ENCODE data around the gene FBXW8. TPM values are rescaled to one million over a fixed set of nuclear protein-coding genes. Genes with fewer than 3 reads are reported as not detected.

Gene FBXW8
- total RNA-seq, 1 donor from 2014 or later, result 16.4 TPM

- H3K27ac ChIP-seq, result no peak overlapping the region
- no peaks in the 10 kb centered on the region for H3K9me3 ChIP-seq
- peaks cover 9% of the 10 kb centered on the region for H3K4me1 ChIP-seq
- TF ChIP-seq CTCF (IDR thresholded peaks at IDR 0.05), result no peak
- peaks cover 71% of the 10 kb centered on the region for H3K36me3 ChIP-seq
- intact Hi-C loops (cut with DNase I), result loop anchor here (10.0 kb wide), 1 partner anchor 91 kb away; no protein-coding TSS in a partner anchor
- ATAC-seq (no peak), DNase-seq (peak; percentile 23)
- no peak overlapping the region for H3K4me3 ChIP-seq
- no peaks in the 10 kb centered on the region for H3K27me3 ChIP-seq (ENCODE audit: low read depth)
Measured at GRCh38 chr12:117023998-117024960, 113.5 kb downstream of the FBXW8 start.

GRCh38 chr12:117024961-117025480 lies 114.3 kb downstream of the FBXW8 start:
- TF ChIP-seq CTCF (IDR thresholded peaks at IDR 0.05), result no peak
- Histone ChIP-seq H3K4me3 (no peak overlapping the region), H3K36me3 (peaks cover 74% of the 10 kb centered on the region), H3K9me3 (no peaks in the 10 kb centered on the region), H3K27me3 (ENCODE audit: low read depth) (no peaks in the 10 kb centered on the region), H3K27ac (no peak overlapping the region), H3K4me1 (peaks cover 9% of the 10 kb centered on the region)
- DNase-seq, result peak; percentile 38
- intact Hi-C loops (cut with DNase I), result loop anchor here (10.0 kb wide), 1 partner anchor 90 kb away; no protein-coding TSS in a partner anchor
- ATAC-seq, result no peak

- TF ChIP-seq CTCF (IDR thresholded peaks at IDR 0.05), result peak; percentile 93
- H3K4me3 ChIP-seq, result no peak overlapping the region
- H3K9me3 ChIP-seq, result no peaks in the 10 kb centered on the region
- intact Hi-C loops (cut with DNase I), result loop anchor here (10.0 kb wide), 1 partner anchor 89 kb away; no protein-coding TSS in a partner anchor
- peak; percentile 72 for DNase-seq
- peaks cover 9% of the 10 kb centered on the region for H3K4me1 ChIP-seq
- no peak overlapping the region for H3K27ac ChIP-seq
- no peaks in the 10 kb centered on the region for H3K27me3 ChIP-seq (ENCODE audit: low read depth)
- peak; percentile 82 to 84 for ATAC-seq
- H3K36me3 ChIP-seq, result peaks cover 76% of the 10 kb centered on the region
Measured at GRCh38 chr12:117025481-117026151, 114.9 kb downstream of the FBXW8 start.

- Histone ChIP-seq H3K27me3 (ENCODE audit: low read depth) (no peaks in the 10 kb centered on the region), H3K9me3 (no peaks in the 10 kb centered on the region), H3K36me3 (peaks cover 73% of the 10 kb centered on the region), H3K4me3 (no peak overlapping the region), H3K27ac (no peak overlapping the region), H3K4me1 (peaks cover 9% of the 10 kb centered on the region)
- intact Hi-C loops (cut with DNase I), result loop anchor here (10.0 kb wide), 1 partner anchor 88 kb away; no protein-coding TSS in a partner anchor
- no peak for TF ChIP-seq CTCF (IDR thresholded peaks at IDR 0.05)
- ATAC-seq (peak; percentile 46 to 60), DNase-seq (no peak)
Measured at GRCh38 chr12:117026343-117026742, 115.6 kb downstream of the FBXW8 start.

GRCh38 chr12:117026921-117027250 lies 116.1 kb downstream of the FBXW8 start:
- no peak for ATAC-seq
- Histone ChIP-seq H3K4me1 (peaks cover 9% of the 10 kb centered on the region), H3K27me3 (ENCODE audit: low read depth) (no peaks in the 10 kb centered on the region), H3K4me3 (no peak overlapping the region), H3K36me3 (peaks cover 73% of the 10 kb centered on the region), H3K9me3 (no peaks in the 10 kb centered on the region), H3K27ac (no peak overlapping the region)
- intact Hi-C loops (cut with DNase I), result loop anchor here (10.0 kb wide), 1 partner anchor 88 kb away; no protein-coding TSS in a partner anchor
- no peak for TF ChIP-seq CTCF (IDR thresholded peaks at IDR 0.05)
- DNase-seq, result no peak
